ENCODE results near the gene SKA1. TPM values are rescaled to one million over a fixed set of nuclear protein-coding genes. Genes with fewer than 3 reads are reported as not detected.
"Not testable (repeated sequence)": the region's sequence is repeated elsewhere in the genome, so short reads cannot be mapped to it uniquely, and the experiment has no call there.

Gene SKA1
- total and polyA plus RNA-seq, 2 of the 13 experiments (the other 11 are each of a cell fraction or from before 2014, with no cell fraction given) = 5.3 to 21.3 TPM

DNA sequence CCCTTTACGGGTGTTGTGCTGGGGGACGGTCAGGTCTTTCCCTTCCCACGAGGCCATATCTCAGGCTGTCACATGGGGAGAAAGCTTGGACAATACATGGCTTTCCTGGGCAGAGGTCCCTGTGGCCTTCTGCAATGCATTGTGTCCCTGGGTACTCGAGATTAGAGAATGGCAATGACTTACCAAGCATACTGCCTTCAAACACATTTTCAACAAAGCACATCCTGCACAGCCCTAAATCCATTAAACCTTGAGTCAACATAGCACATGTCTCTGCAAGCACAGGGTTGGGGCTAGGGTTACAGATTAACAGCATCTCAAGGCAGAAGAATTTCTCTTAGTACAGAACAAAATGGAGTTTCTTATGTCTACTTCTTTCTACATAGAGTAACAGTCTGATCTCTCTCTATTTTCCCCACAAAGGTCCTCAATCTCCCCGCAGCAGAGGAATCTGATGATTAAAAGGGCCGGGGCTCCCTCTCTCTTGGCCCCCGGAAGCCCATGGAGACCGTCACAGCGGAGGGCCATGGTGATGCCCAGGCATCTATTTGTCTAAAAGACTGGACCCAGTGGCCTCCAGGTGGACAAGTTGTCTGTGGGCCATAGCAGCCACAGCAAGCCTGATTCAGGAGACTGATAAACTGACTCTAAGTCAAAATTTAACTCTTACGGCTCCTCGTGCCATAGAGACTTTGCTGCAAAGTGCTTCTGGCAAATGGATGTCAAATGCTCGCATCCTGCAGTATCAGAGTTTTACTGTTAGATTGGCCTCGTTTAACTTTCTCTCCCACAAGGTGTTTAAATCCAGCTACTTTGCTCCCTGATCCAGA lies 30.1 kb downstream of the SKA1 start (continued):
- TF ChIP-seq, protein P1, sequence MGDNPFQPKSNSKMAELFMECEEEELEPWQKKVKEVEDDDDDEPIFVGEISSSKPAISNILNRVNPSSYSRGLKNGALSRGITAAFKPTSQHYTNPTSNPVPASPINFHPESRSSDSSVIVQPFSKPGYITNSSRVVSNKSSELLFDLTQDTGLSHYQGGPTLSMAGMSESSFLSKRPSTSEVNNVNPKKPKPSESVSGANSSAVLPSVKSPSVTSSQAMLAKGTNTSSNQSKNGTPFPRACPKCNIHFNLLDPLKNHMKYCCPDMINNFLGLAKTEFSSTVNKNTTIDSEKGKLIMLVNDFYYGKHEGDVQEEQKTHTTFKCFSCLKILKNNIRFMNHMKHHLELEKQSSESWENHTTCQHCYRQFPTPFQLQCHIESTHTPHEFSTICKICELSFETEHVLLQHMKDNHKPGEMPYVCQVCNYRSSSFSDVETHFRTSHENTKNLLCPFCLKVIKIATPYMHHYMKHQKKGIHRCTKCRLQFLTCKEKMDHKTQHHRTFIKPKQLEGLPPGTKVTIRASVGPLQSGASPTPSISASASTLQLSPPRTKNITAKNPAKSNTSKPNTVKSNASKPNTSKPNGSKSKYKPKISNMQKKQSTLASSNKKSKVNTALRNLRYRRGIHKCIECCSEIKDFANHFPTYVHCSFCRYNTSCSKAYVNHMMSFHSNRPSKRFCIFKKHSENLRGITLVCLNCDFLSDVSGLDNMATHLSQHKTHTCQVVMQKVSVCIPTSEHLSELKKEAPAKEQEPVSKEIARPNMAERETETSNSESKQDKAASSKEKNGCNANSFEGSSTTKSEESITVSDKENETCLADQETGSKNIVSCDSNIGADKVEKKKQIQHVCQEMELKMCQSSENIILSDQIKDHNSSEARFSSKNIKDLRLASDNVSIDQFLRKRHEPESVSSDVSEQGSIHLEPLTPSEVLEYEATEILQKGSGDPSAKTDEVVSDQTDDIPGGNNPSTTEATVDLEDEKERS (CRISPR knock-in tag; IDR thresholded peaks at IDR 0.05) = peak; percentile 46; the same call in 1 of the 2 replicates
- TF ChIP-seq SNAPC2 (CRISPR knock-in tag; IDR thresholded peaks at IDR 0.05) (0 out of 2 replicates have a peak, but pooled peaks have one; percentile 50), HMG20A (CRISPR knock-in tag; IDR thresholded peaks at IDR 0.05; ENCODE audit: borderline replicate concordance) (peak; percentile 58; the same call in 1 of the 2 replicates), HDAC1 (CRISPR knock-in tag; IDR thresholded peaks at IDR 0.05) (peak; percentile 62; the same call in 1 of the 2 replicates), THAP11 (CRISPR knock-in tag; IDR thresholded peaks at IDR 0.05) (peak; percentile 34; the same call in 1 of the 2 replicates), PPARG (CRISPR knock-in tag; conservative IDR thresholded peaks at IDR 0.05) (0 out of 2 replicates have a peak, but pooled peaks have one; percentile 17), PITX1 (CRISPR knock-in tag; IDR thresholded peaks at IDR 0.05) (peak; percentile 100), SOX13 (IDR thresholded peaks at IDR 0.05) (peak; percentile 98), SOX13 (CRISPR knock-in tag; conservative IDR thresholded peaks at IDR 0.05 in 1 of 2, IDR thresholded peaks at IDR 0.05 in 1 of 2) (peak in 1 of 2 experiments; percentile 99; a peak in 2 of 4 replicates), TEAD3 (CRISPR knock-in tag; optimal IDR thresholded peaks at IDR 0.05; ENCODE audit: borderline replicate concordance) (peak; percentile 60), SAP130 (CRISPR knock-in tag; IDR thresholded peaks at IDR 0.05; ENCODE audit: low read depth) (peak; percentile 75), KAT7 (CRISPR knock-in tag; IDR thresholded peaks at IDR 0.05; ENCODE audit: borderline replicate concordance) (peak; percentile 43; the same call in 1 of the 2 replicates), GATAD2A (CRISPR knock-in tag; IDR thresholded peaks at IDR 0.05) (peak; percentile 80), FOXO1 (CRISPR knock-in tag; IDR thresholded peaks at IDR 0.05) (peak; percentile 42; the same call in 1 of the 2 replicates), FOXP1 (CRISPR knock-in tag; IDR thresholded peaks at IDR 0.05) (peak; percentile 59; the same call in 1 of the 2 replicates), MED1 (CRISPR knock-in tag; IDR thresholded peaks at IDR 0.05) (peak; percentile 71)
- TF ChIP-seq, protein P2, sequence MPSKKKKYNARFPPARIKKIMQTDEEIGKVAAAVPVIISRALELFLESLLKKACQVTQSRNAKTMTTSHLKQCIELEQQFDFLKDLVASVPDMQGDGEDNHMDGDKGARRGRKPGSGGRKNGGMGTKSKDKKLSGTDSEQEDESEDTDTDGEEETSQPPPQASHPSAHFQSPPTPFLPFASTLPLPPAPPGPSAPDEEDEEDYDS (CRISPR knock-in tag; IDR thresholded peaks at IDR 0.05) = peak; percentile 20; the same call in 1 of the 2 replicates
- TF ChIP-seq, protein P3, sequence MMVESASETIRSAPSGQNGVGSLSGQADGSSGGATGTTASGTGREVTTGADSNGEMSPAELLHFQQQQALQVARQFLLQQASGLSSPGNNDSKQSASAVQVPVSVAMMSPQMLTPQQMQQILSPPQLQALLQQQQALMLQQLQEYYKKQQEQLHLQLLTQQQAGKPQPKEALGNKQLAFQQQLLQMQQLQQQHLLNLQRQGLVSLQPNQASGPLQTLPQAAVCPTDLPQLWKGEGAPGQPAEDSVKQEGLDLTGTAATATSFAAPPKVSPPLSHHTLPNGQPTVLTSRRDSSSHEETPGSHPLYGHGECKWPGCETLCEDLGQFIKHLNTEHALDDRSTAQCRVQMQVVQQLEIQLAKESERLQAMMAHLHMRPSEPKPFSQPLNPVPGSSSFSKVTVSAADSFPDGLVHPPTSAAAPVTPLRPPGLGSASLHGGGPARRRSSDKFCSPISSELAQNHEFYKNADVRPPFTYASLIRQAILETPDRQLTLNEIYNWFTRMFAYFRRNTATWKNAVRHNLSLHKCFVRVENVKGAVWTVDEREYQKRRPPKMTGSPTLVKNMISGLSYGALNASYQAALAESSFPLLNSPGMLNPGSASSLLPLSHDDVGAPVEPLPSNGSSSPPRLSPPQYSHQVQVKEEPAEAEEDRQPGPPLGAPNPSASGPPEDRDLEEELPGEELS (CRISPR knock-in tag; IDR thresholded peaks at IDR 0.05) = peak; percentile 86
- TF ChIP-seq FOXP1 (IDR thresholded peaks at IDR 0.05) = not testable (repeated sequence)
- TF ChIP-seq, protein P4, sequence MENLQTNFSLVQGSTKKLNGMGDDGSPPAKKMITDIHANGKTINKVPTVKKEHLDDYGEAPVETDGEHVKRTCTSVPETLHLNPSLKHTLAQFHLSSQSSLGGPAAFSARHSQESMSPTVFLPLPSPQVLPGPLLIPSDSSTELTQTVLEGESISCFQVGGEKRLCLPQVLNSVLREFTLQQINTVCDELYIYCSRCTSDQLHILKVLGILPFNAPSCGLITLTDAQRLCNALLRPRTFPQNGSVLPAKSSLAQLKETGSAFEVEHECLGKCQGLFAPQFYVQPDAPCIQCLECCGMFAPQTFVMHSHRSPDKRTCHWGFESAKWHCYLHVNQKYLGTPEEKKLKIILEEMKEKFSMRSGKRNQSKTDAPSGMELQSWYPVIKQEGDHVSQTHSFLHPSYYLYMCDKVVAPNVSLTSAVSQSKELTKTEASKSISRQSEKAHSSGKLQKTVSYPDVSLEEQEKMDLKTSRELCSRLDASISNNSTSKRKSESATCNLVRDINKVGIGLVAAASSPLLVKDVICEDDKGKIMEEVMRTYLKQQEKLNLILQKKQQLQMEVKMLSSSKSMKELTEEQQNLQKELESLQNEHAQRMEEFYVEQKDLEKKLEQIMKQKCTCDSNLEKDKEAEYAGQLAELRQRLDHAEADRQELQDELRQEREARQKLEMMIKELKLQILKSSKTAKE (CRISPR knock-in tag; IDR thresholded peaks at IDR 0.05; ENCODE audit: borderline replicate concordance) = peak; percentile 78
- TF ChIP-seq, protein P5, sequence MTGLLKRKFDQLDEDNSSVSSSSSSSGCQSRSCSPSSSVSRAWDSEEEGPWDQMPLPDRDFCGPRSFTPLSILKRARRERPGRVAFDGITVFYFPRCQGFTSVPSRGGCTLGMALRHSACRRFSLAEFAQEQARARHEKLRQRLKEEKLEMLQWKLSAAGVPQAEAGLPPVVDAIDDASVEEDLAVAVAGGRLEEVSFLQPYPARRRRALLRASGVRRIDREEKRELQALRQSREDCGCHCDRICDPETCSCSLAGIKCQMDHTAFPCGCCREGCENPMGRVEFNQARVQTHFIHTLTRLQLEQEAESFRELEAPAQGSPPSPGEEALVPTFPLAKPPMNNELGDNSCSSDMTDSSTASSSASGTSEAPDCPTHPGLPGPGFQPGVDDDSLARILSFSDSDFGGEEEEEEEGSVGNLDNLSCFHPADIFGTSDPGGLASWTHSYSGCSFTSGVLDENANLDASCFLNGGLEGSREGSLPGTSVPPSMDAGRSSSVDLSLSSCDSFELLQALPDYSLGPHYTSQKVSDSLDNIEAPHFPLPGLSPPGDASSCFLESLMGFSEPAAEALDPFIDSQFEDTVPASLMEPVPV (CRISPR knock-in tag; IDR thresholded peaks at IDR 0.05) = 0 out of 2 replicates have a peak, but pooled peaks have one; percentile 12
